SU-DHL-6 (cell line): Measurements from ENCODE around the gene CPED1.
"Not testable (repeated sequence)": the region's sequence is repeated elsewhere in the genome, so short reads cannot be mapped to it uniquely, and the experiment has no call there.

Source experiments
- CTCF ChIP-seq: fragments of 200-600 bp; sonication (generic); IDR thresholded peaks from one replicate; pipeline ENCODE4 v1.5.1; 2017; ENCODE audit warnings: antibody characterized with exemption, mild to moderate bottlenecking, low read length, moderate library complexity; ENCODE audit not compliant: insufficient read depth, poor library complexity, severe bottlenecking
- EZH2phosphoT487 ChIP-seq: fragments of 200-600 bp; sonication (generic), shearing (Covaris generic); conservative IDR thresholded peaks from 2 replicates; pipeline ENCODE4 v1.6.1; 2018; ENCODE audit warnings: mild to moderate bottlenecking, antibody characterized with exemption, low read length, moderate library complexity, mixed read lengths

GRCh38 chr7:121289930-121290329 lies 301.4 kb downstream of the CPED1 start:
- TF ChIP-seq CTCF, EZH2phosphoT487: not testable (repeated sequence)
